Mammary epithelial cell (primary cell): Measurements from ENCODE around the gene AFAP1L2.

Source experiments
- CTCF ChIP-seq, 2 donors: IDR thresholded peaks in 1 of 2; conservative IDR thresholded peaks in 1 of 2; 2 replicates each; pipeline ENCODE4 v1.5.1; 2011 to 2012; ENCODE audit warnings: inconsistent platforms in 2 of 2, low read length in 2 of 2, mild to moderate bottlenecking in 2 of 2, control low read depth in 1 of 2, low read depth in 1 of 2; ENCODE audit not compliant: insufficient read depth in 1 of 2; ENCODE audit errors: extremely low read depth in 1 of 2
- EZH2 ChIP-seq: IDR thresholded peaks from 2 replicates; pipeline ENCODE4 v1.6.1; 2012; ENCODE audit warnings: low read length, inconsistent platforms, borderline replicate concordance

DNA sequence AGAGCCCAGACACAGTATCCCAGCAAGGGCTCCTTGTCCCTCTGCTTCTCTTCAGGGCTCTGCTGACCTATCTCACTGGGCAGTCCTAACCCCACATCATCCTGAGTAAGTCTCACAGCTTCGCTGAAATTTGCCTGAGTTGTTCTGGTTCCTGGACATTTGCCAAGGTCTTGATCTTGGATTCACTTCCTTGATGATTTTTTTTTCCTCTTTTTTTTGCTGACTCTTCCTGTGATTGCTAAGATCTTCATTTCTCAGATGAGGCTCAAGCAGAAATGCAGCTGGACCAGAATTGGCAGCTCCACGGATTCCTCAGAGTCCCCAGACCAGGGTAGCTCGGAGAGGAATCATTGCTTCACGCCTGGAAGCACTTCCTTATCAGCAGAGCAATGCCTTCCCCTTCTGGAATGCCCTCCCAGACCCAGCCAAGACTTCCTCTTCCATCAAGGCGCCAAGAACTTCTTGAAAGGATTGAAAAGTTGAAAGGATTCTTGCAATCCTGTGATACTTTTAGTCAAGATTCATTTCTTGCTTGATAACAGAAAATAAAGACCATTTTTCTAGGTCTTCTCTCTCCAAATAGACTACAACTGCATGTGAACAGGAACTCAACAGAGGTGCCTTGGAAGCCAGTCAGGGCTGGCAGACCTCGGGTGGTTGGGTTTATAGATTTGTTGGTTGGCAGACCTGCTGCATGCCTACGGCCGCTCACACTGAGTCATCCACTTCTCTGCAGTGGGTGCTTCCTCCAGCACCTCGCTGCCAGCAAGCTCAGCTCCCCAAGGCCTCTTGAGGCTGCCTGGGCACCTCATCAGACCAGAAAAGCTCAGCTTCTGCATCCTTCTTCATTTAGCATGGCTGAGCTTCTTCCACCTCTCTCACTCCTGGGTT is 8.8 kb upstream of the AFAP1L2 start:
- no peak for TF ChIP-seq CTCF (conservative IDR thresholded peaks at IDR 0.05 in 1 of 2, IDR thresholded peaks at IDR 0.05 in 1 of 2; ENCODE audit: extremely low read depth in 1 of 2, insufficient read depth in 1 of 2, low read depth in 1 of 2, low read length in 2 of 2)
- no peak for TF ChIP-seq EZH2
